ENCODE data around the gene SPC25. TPM values are rescaled to one million over a fixed set of nuclear protein-coding genes. Genes with fewer than 3 reads are reported as not detected.

The SPC25 gene
- total and polyA plus RNA-seq, 2 of the 13 experiments (the other 11 are each of a cell fraction or from before 2014, with no cell fraction given), result 11.3 to 26.5 TPM

GRCh38 chr2:168849610-168850009 is 40.6 kb downstream of the SPC25 start (continued):
- TF ChIP-seq ZNF407 (CRISPR knock-in tag; IDR thresholded peaks at IDR 0.05; ENCODE audit: not compliant biosample characterization) (no peak), NFE2L1 (CRISPR knock-in tag; IDR thresholded peaks at IDR 0.05; ENCODE audit: borderline replicate concordance) (no peak), FOXC1 (CRISPR knock-in tag; IDR thresholded peaks at IDR 0.05; ENCODE audit: borderline replicate concordance) (no peak), ZSCAN31 (CRISPR knock-in tag; IDR thresholded peaks at IDR 0.05; ENCODE audit: low read depth) (no peak), STAG1 (CRISPR knock-in tag; IDR thresholded peaks at IDR 0.05) (peak; percentile 63), PHB2 (IDR thresholded peaks at IDR 0.05; ENCODE audit: partially characterized antibody) (no peak), ZNF562 (CRISPR knock-in tag; IDR thresholded peaks at IDR 0.05; ENCODE audit: borderline replicate concordance) (no peak), CENPX (CRISPR knock-in tag; IDR thresholded peaks at IDR 0.05) (no peak), KMT2B (CRISPR knock-in tag; IDR thresholded peaks at IDR 0.05) (no peak), KAT7 (CRISPR knock-in tag; IDR thresholded peaks at IDR 0.05; ENCODE audit: borderline replicate concordance) (no peak), KLF6 (CRISPR knock-in tag; IDR thresholded peaks at IDR 0.05) (no peak), TAF1 (CRISPR knock-in tag; IDR thresholded peaks at IDR 0.05) (no peak), ZMYM3 (CRISPR knock-in tag; IDR thresholded peaks at IDR 0.05) (no peak), ZZZ3 (CRISPR knock-in tag; IDR thresholded peaks at IDR 0.05; ENCODE audit: borderline replicate concordance) (no peak), ZNF350 (CRISPR knock-in tag; IDR thresholded peaks at IDR 0.05; ENCODE audit: borderline replicate concordance, low read depth) (0 out of 2 replicates have a peak, but pooled peaks have one; percentile 22), ZNF160 (CRISPR knock-in tag; IDR thresholded peaks at IDR 0.05) (no peak), HOXA9 (CRISPR knock-in tag; IDR thresholded peaks at IDR 0.05; ENCODE audit: borderline replicate concordance) (no peak), RXRB (CRISPR knock-in tag; IDR thresholded peaks at IDR 0.05; ENCODE audit: borderline replicate concordance) (no peak)
- TF ChIP-seq, protein P1, sequence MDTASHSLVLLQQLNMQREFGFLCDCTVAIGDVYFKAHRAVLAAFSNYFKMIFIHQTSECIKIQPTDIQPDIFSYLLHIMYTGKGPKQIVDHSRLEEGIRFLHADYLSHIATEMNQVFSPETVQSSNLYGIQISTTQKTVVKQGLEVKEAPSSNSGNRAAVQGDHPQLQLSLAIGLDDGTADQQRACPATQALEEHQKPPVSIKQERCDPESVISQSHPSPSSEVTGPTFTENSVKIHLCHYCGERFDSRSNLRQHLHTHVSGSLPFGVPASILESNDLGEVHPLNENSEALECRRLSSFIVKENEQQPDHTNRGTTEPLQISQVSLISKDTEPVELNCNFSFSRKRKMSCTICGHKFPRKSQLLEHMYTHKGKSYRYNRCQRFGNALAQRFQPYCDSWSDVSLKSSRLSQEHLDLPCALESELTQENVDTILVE (CRISPR knock-in tag; IDR thresholded peaks at IDR 0.05), result no peak
- TF ChIP-seq, protein P2, sequence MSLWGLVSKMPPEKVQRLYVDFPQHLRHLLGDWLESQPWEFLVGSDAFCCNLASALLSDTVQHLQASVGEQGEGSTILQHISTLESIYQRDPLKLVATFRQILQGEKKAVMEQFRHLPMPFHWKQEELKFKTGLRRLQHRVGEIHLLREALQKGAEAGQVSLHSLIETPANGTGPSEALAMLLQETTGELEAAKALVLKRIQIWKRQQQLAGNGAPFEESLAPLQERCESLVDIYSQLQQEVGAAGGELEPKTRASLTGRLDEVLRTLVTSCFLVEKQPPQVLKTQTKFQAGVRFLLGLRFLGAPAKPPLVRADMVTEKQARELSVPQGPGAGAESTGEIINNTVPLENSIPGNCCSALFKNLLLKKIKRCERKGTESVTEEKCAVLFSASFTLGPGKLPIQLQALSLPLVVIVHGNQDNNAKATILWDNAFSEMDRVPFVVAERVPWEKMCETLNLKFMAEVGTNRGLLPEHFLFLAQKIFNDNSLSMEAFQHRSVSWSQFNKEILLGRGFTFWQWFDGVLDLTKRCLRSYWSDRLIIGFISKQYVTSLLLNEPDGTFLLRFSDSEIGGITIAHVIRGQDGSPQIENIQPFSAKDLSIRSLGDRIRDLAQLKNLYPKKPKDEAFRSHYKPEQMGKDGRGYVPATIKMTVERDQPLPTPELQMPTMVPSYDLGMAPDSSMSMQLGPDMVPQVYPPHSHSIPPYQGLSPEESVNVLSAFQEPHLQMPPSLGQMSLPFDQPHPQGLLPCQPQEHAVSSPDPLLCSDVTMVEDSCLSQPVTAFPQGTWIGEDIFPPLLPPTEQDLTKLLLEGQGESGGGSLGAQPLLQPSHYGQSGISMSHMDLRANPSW (CRISPR knock-in tag; IDR thresholded peaks at IDR 0.05; ENCODE audit: borderline replicate concordance), result no peak

Data from HepG2 (cell line).